ENCODE results near the gene SNX30.

Gene SNX30

GRCh38 chr9:112783551-112783954, 33.0 kb downstream of the SNX30 start:
- no peak for DNase-seq (ENCODE audit: low read depth)

DNA sequence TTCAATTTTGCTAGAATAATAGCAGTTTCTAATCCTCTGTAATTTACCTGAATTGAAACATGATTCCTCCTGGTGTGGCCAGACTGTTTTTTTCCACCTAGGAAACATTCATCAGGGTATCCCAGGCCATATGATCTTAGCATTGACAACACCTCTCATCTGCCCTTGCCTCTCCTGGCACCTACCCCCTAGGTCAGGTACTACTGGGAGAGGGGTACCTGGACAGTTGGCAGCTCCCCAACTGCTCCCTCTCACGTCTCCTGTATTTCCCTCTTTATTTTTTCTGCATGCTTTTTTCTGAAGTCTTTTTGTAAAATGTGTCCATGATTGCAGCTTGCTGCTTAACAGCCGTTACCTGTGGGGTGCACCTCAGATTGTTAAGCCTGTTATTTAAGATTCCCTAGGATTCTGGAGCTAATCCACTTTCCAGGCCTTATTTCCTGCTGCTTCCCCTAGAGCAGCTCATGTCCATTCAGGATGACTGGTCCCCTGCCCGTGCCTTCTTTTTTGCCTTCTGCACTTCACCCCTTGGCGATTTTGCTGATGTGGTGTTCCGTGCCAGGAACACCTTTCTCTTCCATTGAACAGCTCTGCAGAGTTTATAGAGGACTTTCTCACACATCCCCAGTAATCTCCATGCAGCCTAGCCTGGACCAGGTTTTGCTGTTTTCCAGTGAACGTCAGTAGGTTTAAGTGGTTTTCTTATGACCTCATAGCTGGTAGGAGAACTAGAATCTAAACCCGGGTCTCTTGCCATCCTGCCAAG, 33.6 kb downstream of the SNX30 start:
- DNase-seq (ENCODE audit: low read depth): peak; percentile 63

GRCh38 chr9:112785986-112786385, 35.4 kb downstream of the SNX30 start:
- DNase-seq (ENCODE audit: low read depth): no peak

GRCh38 chr9:112786829-112787520, 36.4 kb downstream of the SNX30 start:
- no peak for DNase-seq (ENCODE audit: low read depth)

DNA sequence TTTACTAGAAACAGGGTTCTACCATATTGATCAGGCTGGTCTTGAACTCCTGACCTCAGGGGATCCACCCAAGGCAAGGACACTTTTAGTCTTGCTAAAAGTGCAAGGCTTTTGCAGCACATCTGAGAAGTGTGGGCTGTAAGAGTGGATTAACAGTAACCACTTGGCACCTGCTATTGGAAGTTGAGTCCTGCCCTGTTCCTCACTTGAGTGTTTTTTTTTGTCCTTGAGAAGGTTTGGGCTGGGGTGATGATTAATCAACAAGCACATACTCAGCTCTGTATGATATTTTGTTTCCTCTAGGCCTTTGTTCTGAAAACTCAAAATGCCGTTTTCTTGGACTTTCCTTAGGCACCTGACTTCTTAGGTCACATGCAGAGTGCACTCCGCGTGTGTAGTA, 37.4 kb downstream of the SNX30 start:
- no peak for DNase-seq (ENCODE audit: low read depth)

GRCh38 chr9:112789473-112789872, 38.9 kb downstream of the SNX30 start:
- peak; percentile 14 for DNase-seq (ENCODE audit: low read depth)

GRCh38 chr9:112789891-112790774, 39.6 kb downstream of the SNX30 start:
- DNase-seq (ENCODE audit: low read depth): no peak

GRCh38 chr9:112792670-112793069, 42.1 kb downstream of the SNX30 start:
- DNase-seq (ENCODE audit: low read depth): no peak

DNA sequence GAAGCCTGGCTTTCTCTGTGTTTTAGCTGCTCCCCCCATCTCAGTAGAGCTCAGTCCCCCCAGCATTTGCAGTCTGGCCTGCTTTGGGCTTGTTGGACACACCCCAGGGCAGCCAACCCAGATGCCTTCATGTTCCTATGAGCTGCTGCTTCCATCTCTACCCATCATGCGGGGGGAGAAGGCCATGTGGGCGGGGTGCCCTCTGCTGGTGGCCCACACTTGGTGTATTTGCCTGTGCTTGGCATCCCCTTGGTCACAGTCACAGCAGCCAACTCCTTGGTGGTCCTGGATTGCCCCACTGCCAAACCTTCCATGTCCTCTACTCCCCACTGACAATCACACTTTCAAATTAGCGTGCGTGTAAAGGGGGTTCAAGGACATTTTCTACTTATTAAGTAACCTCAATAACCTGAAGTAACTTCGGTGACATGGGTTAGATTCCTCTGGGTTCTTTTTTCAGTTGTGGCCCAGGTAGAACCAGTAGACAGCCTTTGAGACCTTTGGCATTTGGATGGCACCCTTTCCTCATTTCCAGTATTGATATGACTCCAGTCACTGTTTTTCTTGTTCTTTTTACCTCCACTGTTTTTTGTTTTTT, 42.8 kb downstream of the SNX30 start:
- DNase-seq (ENCODE audit: low read depth): peak; percentile 61

DNA sequence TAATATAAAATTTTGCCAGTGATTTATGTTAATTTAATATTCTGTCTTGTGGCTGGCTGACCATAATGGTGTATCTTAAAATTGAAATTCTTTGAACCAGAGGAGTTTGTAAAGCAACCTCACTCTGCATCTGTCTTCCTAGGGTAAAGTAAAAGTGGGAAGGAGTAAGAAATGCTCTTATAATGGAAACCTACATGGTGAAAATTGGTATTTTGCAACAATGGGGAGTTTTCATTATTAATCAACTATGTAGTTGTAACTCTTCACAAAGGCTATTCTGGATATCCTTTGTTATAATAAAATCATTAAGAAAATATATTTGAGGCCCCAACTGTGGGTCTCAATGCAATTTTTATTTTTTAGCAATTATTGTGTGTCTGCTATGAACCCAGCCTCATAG, 44.2 kb downstream of the SNX30 start:
- no peak for DNase-seq (ENCODE audit: low read depth)

DNA sequence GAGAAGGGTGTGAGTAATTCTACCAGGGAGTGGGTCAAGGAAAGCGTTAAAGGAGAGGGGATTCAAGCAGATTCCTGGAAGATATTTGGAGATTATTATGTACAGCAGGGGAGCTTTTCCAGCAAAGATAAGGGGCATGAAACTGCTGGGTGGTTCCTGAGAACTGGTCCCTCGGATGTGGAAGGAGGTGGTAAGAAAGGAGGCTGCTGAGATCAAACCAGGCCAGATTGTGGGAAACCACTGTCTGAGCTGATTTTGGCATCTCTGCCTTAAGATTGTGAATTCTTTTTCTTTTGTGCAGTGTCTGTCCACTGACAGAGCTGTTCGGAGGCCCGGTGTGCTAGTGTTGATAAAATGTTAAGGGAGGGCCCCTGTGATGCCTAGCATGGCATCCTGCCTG, 45.4 kb downstream of the SNX30 start:
- DNase-seq (ENCODE audit: low read depth): no peak

- no peak for DNase-seq (ENCODE audit: low read depth)
These were observed 45.9 kb downstream of the SNX30 start for GRCh38 chr9:112796485-112796884.

- DNase-seq (ENCODE audit: low read depth): no peak
These were observed 58.8 kb downstream of the SNX30 start for GRCh38 chr9:112809351-112809848.

GRCh38 chr9:112809906-112810305, 59.3 kb downstream of the SNX30 start:
- DNase-seq (ENCODE audit: low read depth): no peak

DNA sequence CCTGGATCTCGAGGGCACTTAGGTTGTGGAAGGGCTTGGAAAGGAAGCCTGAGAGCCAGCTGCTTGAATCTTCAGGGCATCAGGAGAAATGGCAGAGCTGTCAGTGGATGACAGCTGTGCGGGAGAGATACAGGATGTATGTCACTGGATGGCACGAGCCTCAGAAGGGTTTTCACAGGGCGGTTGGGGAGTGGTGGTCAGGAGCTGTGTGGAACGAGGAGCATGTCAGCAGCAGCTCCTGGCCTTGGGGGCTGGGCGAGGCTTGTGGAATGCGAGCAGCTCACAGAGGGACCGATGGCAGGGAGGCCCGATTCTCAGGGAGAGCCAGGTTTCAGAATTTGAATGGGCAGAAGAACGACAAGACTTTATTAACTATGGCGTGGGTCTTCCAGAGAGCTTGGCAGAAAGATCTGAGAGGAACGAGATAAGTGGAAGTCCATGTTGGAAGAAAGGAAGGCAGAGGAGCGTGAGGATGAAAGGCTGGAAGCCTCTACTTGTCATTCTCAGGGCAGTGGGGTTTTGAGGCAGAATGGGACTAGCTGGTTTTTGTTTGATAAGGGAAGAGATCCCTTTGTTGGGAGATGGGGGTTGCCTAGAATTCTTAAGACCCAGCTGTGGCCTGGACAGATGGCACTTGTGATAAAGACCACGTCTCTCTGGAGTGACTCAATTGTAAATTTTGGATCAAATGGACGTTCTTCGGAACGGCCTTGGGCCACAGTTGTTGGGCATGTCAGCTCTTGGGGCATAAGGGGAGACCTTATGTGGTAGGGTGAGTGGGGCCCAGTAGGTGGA, 60.3 kb downstream of the SNX30 start:
- no peak for DNase-seq (ENCODE audit: low read depth)

DNA sequence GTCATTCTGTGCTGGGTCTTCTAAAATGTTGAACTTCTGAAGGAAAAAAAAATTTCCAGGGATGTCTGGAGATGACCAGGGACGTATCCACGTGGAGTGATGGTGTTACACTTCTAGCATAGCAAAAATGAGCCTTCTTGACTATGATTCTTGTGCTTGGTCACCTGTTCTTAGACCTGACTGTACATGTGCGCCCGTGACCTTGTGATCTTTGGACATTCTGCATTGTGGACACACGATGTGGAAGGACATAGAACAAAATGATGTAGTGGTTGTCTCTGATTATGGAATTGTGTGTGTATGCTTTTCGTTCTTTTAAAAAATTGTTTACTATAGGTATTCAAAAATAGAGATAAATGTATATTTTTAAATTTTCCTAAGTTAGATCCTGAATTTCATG, 61.0 kb downstream of the SNX30 start:
- DNase-seq (ENCODE audit: low read depth): no peak

DNA sequence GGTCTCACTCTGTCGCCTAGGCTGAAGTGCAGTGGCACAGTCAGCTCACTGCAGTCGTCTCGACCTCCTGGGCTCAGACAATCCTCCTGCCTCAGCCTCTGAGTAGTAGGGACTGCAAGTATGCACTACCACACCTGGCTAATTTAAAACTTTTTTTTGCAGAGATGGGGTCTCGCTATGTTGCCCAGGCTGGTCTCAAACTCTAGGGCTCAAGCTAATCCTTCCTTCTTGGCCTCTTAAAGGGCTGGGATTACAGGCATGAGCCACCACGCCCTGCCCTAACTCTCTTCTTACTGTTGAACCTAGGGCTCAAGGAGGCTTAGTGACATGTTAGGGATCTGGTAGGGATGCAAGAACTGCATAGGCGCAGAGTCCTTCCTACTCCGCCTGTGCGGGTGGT, 65.3 kb downstream of the SNX30 start:
- no peak for DNase-seq (ENCODE audit: low read depth)

DNA sequence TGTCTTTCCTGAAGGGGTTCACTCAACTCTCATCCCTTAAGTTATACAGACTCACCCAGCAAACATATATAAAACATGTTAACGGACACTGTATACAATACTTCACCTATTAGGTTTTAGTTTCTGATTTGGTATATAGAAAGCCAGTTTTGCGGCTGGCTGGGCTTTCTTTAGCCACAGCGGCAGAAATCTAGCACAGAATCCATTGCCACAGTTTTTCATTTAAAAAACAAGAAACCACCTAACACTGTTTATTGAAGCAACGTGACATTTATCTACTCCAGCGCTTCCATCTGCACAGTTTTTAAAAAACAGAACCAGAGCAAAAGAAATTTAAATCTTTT, 67.3 kb downstream of the SNX30 start:
- DNase-seq (ENCODE audit: low read depth): no peak

- peak; percentile 66 for DNase-seq (ENCODE audit: low read depth)
These were observed 69.3 kb downstream of the SNX30 start for GRCh38 chr9:112819635-112820496.

- peak; percentile 57 for DNase-seq (ENCODE audit: low read depth)
These were observed 70.3 kb downstream of the SNX30 start for GRCh38 chr9:112820881-112821280.
